Small intestine (tissue), 7 donors: ENCODE results near the gene SLC26A4. TPM values are rescaled to one million over a fixed set of nuclear protein-coding genes. Genes with fewer than 3 reads are reported as not detected.

Experiments used
- DNase-seq, 2 donors: peaks; one replicate each; pipeline versions ENCODE4 v3.0.0 to v3.0.0-alpha.2; 2013
- FAIRE-seq: peaks from 2 replicates; lab custom pipeline; 2012; peaks lifted over from hg19 to GRCh38; lab: Jason Lieb, UNC
- H3K27ac ChIP-seq, 3 donors: one replicate each; pipeline ENCODE4 v1.5.1; 2013; ENCODE audit warnings: low read length in 2 of 3, mild to moderate bottlenecking in 2 of 3, control low read depth in 1 of 3, inconsistent platforms in 1 of 3, low read depth in 1 of 3, moderate library complexity in 1 of 3
- H3K27me3 ChIP-seq, 3 donors: one replicate each; pipeline ENCODE4 v1.6.1; 2013; ENCODE audit warnings: low read length in 3 of 3, inconsistent platforms in 1 of 3; ENCODE audit not compliant: control insufficient read depth in 3 of 3, insufficient read depth in 3 of 3
- H3K36me3 ChIP-seq, 3 donors: one replicate each; pipeline ENCODE4 v1.6.1; 2013; ENCODE audit warnings: low read length in 3 of 3, inconsistent platforms in 1 of 3, low read depth in 1 of 3, mild to moderate bottlenecking in 1 of 3, moderate library complexity in 1 of 3; ENCODE audit not compliant: control insufficient read depth in 3 of 3, insufficient read depth in 2 of 3
- H3K4me1 ChIP-seq, 3 donors: one replicate each; pipeline ENCODE4 v1.6.1; 2013; ENCODE audit warnings: low read length in 2 of 3, inconsistent platforms in 1 of 3, low read depth in 1 of 3, mild to moderate bottlenecking in 1 of 3, moderate library complexity in 1 of 3; ENCODE audit not compliant: control insufficient read depth in 3 of 3, insufficient read depth in 2 of 3
- H3K4me3 ChIP-seq, 3 donors: one replicate each; pipeline ENCODE4 v1.5.1; 2013; ENCODE audit warnings: low read length in 3 of 3, control low read depth in 1 of 3, inconsistent platforms in 1 of 3, low read depth in 1 of 3, mild to moderate bottlenecking in 1 of 3, moderate library complexity in 1 of 3
- H3K9me3 ChIP-seq, 2 donors: one replicate each; pipeline ENCODE4 v1.6.1; 2013; ENCODE audit warnings: low read depth in 1 of 2, low read length in 1 of 2; ENCODE audit not compliant: control insufficient read depth in 2 of 2, insufficient read depth in 1 of 2
- WGBS, 3 donors: extraction: QIAGEN DNeasy Blood & Tissue Kit; methylation state at CpG; one replicate each; pipeline ENCODE4 v1.1.7; 2013; 5-methylcytosine and 5-hydroxymethylcytosine counted together
- polyA plus RNA-seq, 4 donors: library from polyadenylated mRNA; stranded (reverse) in 3 of 4; unstranded in 1 of 4; fragments of 200-250 nt in 3 of 4; fragments of 120-200 nt in 1 of 4; gene quantifications; one replicate each; pipeline versions ENCODE4 v1.2.1 to v1.2.3, GENCODE V29; 2013
- donor health status: healthy with polysubstance abuse.
- donor health status: control.
- donor health status: control.
- donor health status: Bipolar disorder and iron deficiency.
- donor health status: healthy.

The SLC26A4 gene
- polyA plus RNA-seq, 4 donors = 0.18 to 0.30 TPM; not detected in 2

GRCh38 chr7:107751113-107751512, 90.5 kb downstream of the SLC26A4 start:
- no peak for DNase-seq
- Histone ChIP-seq H3K27ac (no peak overlapping the region), H3K4me3 (no peak overlapping the region), H3K4me1 (peaks cover 0 to 3% (median 0%) of the 10 kb centered on the region in 3 donors), H3K27me3 (no peaks in the 10 kb centered on the region), H3K9me3 (no peaks in the 10 kb centered on the region), H3K36me3 (peaks cover 7 to 19% (median 10%) of the 10 kb centered on the region in 3 donors)
- WGBS, 3 donors = 93 to 95% (median 94%) methylated on average over 7 of the region's 7 CpGs
- no peak for FAIRE-seq

- no peak for FAIRE-seq
- no peaks in the 10 kb centered on the region for H3K9me3 ChIP-seq
- no peaks in the 10 kb centered on the region for H3K27me3 ChIP-seq
- H3K36me3 ChIP-seq = peaks cover 11 to 28% (median 20%) of the 10 kb centered on the region in 3 donors
- no peak for DNase-seq
- H3K4me3 ChIP-seq = no peak overlapping the region
- 97 to 100% (median 98%) methylated on average over 2 of the region's 2 CpGs for WGBS, 3 donors
- H3K4me1 ChIP-seq = no peaks in the 10 kb centered on the region
- no peak overlapping the region for H3K27ac ChIP-seq
Measured at GRCh38 chr7:107754642-107755041, 94.0 kb downstream of the SLC26A4 start.

- peaks cover 5 to 17% (median 14%) of the 10 kb centered on the region in 3 donors for H3K36me3 ChIP-seq
- FAIRE-seq = no peak
Measured at GRCh38 chr7:107758667-107759066, 98.0 kb downstream of the SLC26A4 start.

GRCh38 chr7:107767391-107767790, 106.8 kb downstream of the SLC26A4 start:
- Histone ChIP-seq H3K27me3 (no peaks in the 10 kb centered on the region), H3K9me3 (no peaks in the 10 kb centered on the region), H3K27ac (no peak overlapping the region), H3K4me3 (no peak overlapping the region), H3K36me3 (peaks cover 3 to 32% (median 13%) of the 10 kb centered on the region in 3 donors), H3K4me1 (no peaks in the 10 kb centered on the region)
- FAIRE-seq (no peak), DNase-seq (no peak)
- WGBS, 3 donors = 93 to 98% (median 95%) methylated on average over 2 of the region's 2 CpGs

More at GRCh38 chr7:107758667-107759066, 98.0 kb downstream of the SLC26A4 start:
- WGBS, 3 donors = 92 to 100% (median 100%) methylated on average over 1 of the region's 1 CpG
- Histone ChIP-seq H3K4me1 (no peaks in the 10 kb centered on the region), H3K9me3 (no peaks in the 10 kb centered on the region), H3K27me3 (no peaks in the 10 kb centered on the region), H3K27ac (no peak overlapping the region), H3K4me3 (no peak overlapping the region)
- no peak for DNase-seq

Other genes with a start within 250 kb of the SLC26A4 start
- under 1 TPM in 3 of 4 donors, not detected in 1; 0.07 to 0.27 (median 0.16) TPM for gene GPR22, start 190.8 kb upstream of the SLC26A4 start, polyA plus RNA-seq
- 10 to 100 TPM; 10.3 to 41.6 (median 12.5) TPM for gene COG5, start 96.9 kb upstream of the SLC26A4 start, polyA plus RNA-seq
- gene DUS4L, start 96.9 kb upstream of the SLC26A4 start, polyA plus RNA-seq = 10 to 100 TPM in 1 of 4 donors, 1 to 10 TPM in 3; 3.5 to 13.8 (median 4.2) TPM
- gene BCAP29, start 80.6 kb upstream of the SLC26A4 start, polyA plus RNA-seq = 10 to 100 TPM; 16.8 to 39.6 (median 27.1) TPM
- gene CBLL1, start 83.3 kb downstream of the SLC26A4 start, polyA plus RNA-seq = 10 to 100 TPM in 1 of 4 donors, 1 to 10 TPM in 3; 6.2 to 23.6 (median 8.3) TPM
- 100 to 1,000 TPM in 2 of 4 donors, 10 to 100 TPM in 2; 56.0 to 295 (median 96.4) TPM for gene SLC26A3, start 142.4 kb downstream of the SLC26A4 start, polyA plus RNA-seq
- 100 to 1,000 TPM in 1 of 4 donors, 10 to 100 TPM in 3; 45.4 to 153 (median 84.0) TPM for gene DLD, start 230.4 kb downstream of the SLC26A4 start, polyA plus RNA-seq